ENCODE results near the gene FBP1. TPM values are rescaled to one million over a fixed set of nuclear protein-coding genes. Genes with fewer than 3 reads are reported as not detected.
"Not testable (repeated sequence)": the region's sequence is repeated elsewhere in the genome, so short reads cannot be mapped to it uniquely, and the experiment has no call there.

Gene FBP1
- polyA plus RNA-seq, 3 donors, result 82.2 to 95.5 (median 84.4) TPM

DNA sequence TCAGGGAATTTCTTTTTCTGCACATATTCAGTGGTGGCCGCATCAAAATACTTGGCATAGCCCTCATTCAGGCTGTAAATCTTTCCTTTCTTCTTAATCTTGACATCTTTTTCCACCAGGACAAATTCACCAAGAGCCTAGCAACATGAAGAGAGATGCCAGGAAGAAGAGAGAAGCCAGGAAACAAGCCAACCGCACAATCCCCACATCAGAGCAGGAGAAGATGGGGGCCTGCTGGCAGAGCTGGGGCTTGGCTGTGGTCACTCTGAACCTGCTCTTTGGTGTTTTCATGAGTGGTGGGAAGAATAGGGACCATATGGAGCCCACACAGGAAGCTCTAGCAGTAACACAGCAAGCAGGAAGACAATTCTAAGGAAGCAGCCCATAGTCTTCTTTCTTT is 72.0 kb downstream of the FBP1 start:
- H3K9me3 Mint-ChIP-seq, result peaks cover 0 to 3% (median 0%) of the 10 kb centered on the region in 7 donors
- TF ChIP-seq, protein P1, sequence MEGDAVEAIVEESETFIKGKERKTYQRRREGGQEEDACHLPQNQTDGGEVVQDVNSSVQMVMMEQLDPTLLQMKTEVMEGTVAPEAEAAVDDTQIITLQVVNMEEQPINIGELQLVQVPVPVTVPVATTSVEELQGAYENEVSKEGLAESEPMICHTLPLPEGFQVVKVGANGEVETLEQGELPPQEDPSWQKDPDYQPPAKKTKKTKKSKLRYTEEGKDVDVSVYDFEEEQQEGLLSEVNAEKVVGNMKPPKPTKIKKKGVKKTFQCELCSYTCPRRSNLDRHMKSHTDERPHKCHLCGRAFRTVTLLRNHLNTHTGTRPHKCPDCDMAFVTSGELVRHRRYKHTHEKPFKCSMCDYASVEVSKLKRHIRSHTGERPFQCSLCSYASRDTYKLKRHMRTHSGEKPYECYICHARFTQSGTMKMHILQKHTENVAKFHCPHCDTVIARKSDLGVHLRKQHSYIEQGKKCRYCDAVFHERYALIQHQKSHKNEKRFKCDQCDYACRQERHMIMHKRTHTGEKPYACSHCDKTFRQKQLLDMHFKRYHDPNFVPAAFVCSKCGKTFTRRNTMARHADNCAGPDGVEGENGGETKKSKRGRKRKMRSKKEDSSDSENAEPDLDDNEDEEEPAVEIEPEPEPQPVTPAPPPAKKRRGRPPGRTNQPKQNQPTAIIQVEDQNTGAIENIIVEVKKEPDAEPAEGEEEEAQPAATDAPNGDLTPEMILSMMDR (IDR thresholded peaks at IDR 0.05), result no peak
- Histone ChIP-seq H3K36me3 (replicated peaks in 1 of 2; ENCODE audit: control insufficient read depth in 1 of 2, insufficient read depth in 2 of 2, low read length in 2 of 2) (no peaks in the 10 kb centered on the region), H3K9ac (ENCODE audit: insufficient read depth, low read length, poor library complexity, severe bottlenecking) (no peak overlapping the region), H3K4me2 (replicated peaks; ENCODE audit: extremely low read depth, low read length, poor library complexity, severe bottlenecking) (no peak overlapping the region), H3K27me3 (ENCODE audit: control insufficient read depth in 2 of 2, insufficient read depth in 2 of 2, low read length in 2 of 2) (peaks cover 0 to 5% of the 10 kb centered on the region in 2 donors), H3K4me1 (ENCODE audit: control insufficient read depth in 1 of 2, insufficient read depth in 2 of 2, low read length in 2 of 2) (no peaks in the 10 kb centered on the region), H3K4me3 (replicated peaks in 1 of 3; ENCODE audit: low read depth in 2 of 3, low read length in 3 of 3) (no peak overlapping the region), H3K79me2 (ENCODE audit: insufficient read depth, low read length) (no peaks in the 10 kb centered on the region), H3K9me3 (replicated peaks in 1 of 2; ENCODE audit: control insufficient read depth in 1 of 2, insufficient read depth in 1 of 2, low read length in 2 of 2) (no peaks in the 10 kb centered on the region), H4K20me1 (ENCODE audit: insufficient read depth, low read length) (no peaks in the 10 kb centered on the region), H2AFZ (ENCODE audit: insufficient read depth, low read depth, low read length, poor library complexity, severe bottlenecking) (no peak overlapping the region), H3K27ac (ENCODE audit: low read depth in 1 of 2, low read length in 2 of 2) (no peak overlapping the region)
- H3K4me3 Mint-ChIP-seq, result no peak overlapping the region
- no peak for DNase-seq
- whole genome bisulfite sequencing (ENCODE audit: insufficient coverage), result no CpG with 5 or more reads among the region's 2 CpGs
- no peak overlapping the region for H3K27ac Mint-ChIP-seq
- peaks cover 7 to 13% (median 10%) of the 10 kb centered on the region in 3 donors for H3K27me3 Mint-ChIP-seq (ENCODE audit: low read depth in 3 of 3)
- intact Hi-C loops (cut with micrococcal nuclease), result no loop called here
- no peaks in the 10 kb centered on the region for H3K36me3 Mint-ChIP-seq
- peaks cover 1% of the 10 kb centered on the region for H3K4me1 Mint-ChIP-seq

DNA sequence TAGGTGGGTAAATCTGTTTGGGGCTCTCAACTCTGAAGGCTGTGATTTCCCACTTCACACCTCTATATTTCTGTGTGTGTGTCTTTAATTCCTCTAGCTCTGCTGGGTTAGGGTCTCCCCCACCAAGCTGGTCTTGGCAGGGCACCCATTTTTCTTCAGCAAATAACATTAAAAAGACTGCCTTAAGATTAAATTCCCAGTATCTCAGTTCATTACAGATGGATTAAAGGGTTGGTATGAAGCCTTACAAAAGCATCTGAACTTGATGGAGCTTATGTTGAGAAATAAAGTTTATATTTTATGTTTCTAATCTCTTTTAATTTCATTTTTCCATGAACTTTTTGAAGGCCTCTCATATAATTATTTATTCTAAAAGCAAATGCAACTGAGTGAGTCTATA is 72.8 kb downstream of the FBP1 start:
- Histone ChIP-seq H3K27ac (ENCODE audit: low read depth in 1 of 2, low read length in 2 of 2) (no peak overlapping the region), H3K4me2 (replicated peaks; ENCODE audit: extremely low read depth, low read length, poor library complexity, severe bottlenecking) (no peak overlapping the region), H3K36me3 (replicated peaks in 1 of 2; ENCODE audit: control insufficient read depth in 1 of 2, insufficient read depth in 2 of 2, low read length in 2 of 2) (no peaks in the 10 kb centered on the region), H3K9ac (ENCODE audit: insufficient read depth, low read length, poor library complexity, severe bottlenecking) (no peak overlapping the region), H3K27me3 (ENCODE audit: control insufficient read depth in 2 of 2, insufficient read depth in 2 of 2, low read length in 2 of 2) (peaks cover 0 to 5% of the 10 kb centered on the region in 2 donors), H4K20me1 (ENCODE audit: insufficient read depth, low read length) (no peaks in the 10 kb centered on the region), H3K4me3 (replicated peaks in 1 of 3; ENCODE audit: low read depth in 2 of 3, low read length in 3 of 3) (no peak overlapping the region), H3K4me1 (ENCODE audit: control insufficient read depth in 1 of 2, insufficient read depth in 2 of 2, low read length in 2 of 2) (no peaks in the 10 kb centered on the region), H3K79me2 (ENCODE audit: insufficient read depth, low read length) (no peaks in the 10 kb centered on the region), H3K9me3 (replicated peaks in 1 of 2; ENCODE audit: control insufficient read depth in 1 of 2, insufficient read depth in 1 of 2, low read length in 2 of 2) (no peaks in the 10 kb centered on the region), H2AFZ (ENCODE audit: insufficient read depth, low read depth, low read length, poor library complexity, severe bottlenecking) (no peak overlapping the region)
- no peak overlapping the region for H3K27ac Mint-ChIP-seq
- TF ChIP-seq, protein P1 (IDR thresholded peaks at IDR 0.05), result no peak
- no peaks in the 10 kb centered on the region for H3K36me3 Mint-ChIP-seq
- DNase-seq, result no peak
- no peak overlapping the region for H3K4me3 Mint-ChIP-seq
- peaks cover 1% of the 10 kb centered on the region for H3K4me1 Mint-ChIP-seq
- intact Hi-C loops (cut with micrococcal nuclease), result no loop called here
- H3K27me3 Mint-ChIP-seq (ENCODE audit: low read depth in 3 of 3), result peaks cover 3 to 11% (median 7%) of the 10 kb centered on the region in 3 donors
- H3K9me3 Mint-ChIP-seq, result peaks cover 0 to 3% (median 0%) of the 10 kb centered on the region in 7 donors

DNA sequence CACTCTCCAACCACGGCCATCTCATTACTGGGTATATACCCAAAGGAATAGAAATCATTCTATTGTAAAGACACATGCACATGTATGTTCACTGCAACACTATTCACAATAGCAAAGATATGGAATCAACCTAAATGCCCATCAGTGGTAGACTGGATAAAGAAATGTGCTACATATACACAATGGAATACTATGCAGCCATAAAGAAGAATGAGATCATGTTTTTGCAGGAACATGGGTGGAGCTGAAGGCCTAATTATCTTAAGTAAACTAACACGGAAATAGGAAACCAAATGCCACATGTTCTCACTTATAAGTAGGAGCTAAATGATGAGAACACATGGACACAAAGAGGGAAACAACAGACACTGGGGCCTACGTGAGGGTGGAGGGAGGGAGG is 75.0 kb downstream of the FBP1 start:
- H3K4me1 ChIP-seq (ENCODE audit: control insufficient read depth in 1 of 2, insufficient read depth in 2 of 2, low read length in 2 of 2); H3K27me3 ChIP-seq (ENCODE audit: control insufficient read depth in 2 of 2, insufficient read depth in 2 of 2, low read length in 2 of 2); H3K4me2 ChIP-seq (replicated peaks; ENCODE audit: extremely low read depth, low read length, poor library complexity, severe bottlenecking); H3K27ac Mint-ChIP-seq; H3K9me3 ChIP-seq (replicated peaks in 1 of 2; ENCODE audit: control insufficient read depth in 1 of 2, insufficient read depth in 1 of 2, low read length in 2 of 2); H3K9ac ChIP-seq (ENCODE audit: insufficient read depth, low read length, poor library complexity, severe bottlenecking); H3K27ac ChIP-seq (ENCODE audit: low read depth in 1 of 2, low read length in 2 of 2); H3K9me3 Mint-ChIP-seq; H2AFZ ChIP-seq (ENCODE audit: insufficient read depth, low read depth, low read length, poor library complexity, severe bottlenecking); H3K79me2 ChIP-seq (ENCODE audit: insufficient read depth, low read length); DNase-seq; H4K20me1 ChIP-seq (ENCODE audit: insufficient read depth, low read length); H3K36me3 Mint-ChIP-seq; H3K27me3 Mint-ChIP-seq (ENCODE audit: low read depth in 3 of 3); intact Hi-C loops (cut with micrococcal nuclease); H3K36me3 ChIP-seq (replicated peaks in 1 of 2; ENCODE audit: control insufficient read depth in 1 of 2, insufficient read depth in 2 of 2, low read length in 2 of 2); H3K4me3 Mint-ChIP-seq; H3K4me3 ChIP-seq (replicated peaks in 1 of 3; ENCODE audit: low read depth in 2 of 3, low read length in 3 of 3); H3K4me1 Mint-ChIP-seq: not testable (repeated sequence)
- 40% methylated on average over 1 of the region's 3 CpGs for WGBS (ENCODE audit: insufficient coverage)
